ENCODE results near the gene IKZF2.

Gene IKZF2

GRCh38 chr2:212958757-212959295, 192.6 kb downstream of the IKZF2 start:
- Histone ChIP-seq H3K36me3 (ENCODE audit: control insufficient read depth, insufficient read depth, low read length) (no peaks in the 10 kb centered on the region), H3K9me3 (ENCODE audit: control insufficient read depth, low read length) (no peaks in the 10 kb centered on the region), H3K9ac (ENCODE audit: low read length) (no peak overlapping the region), H3K4me1 (ENCODE audit: control insufficient read depth, insufficient read depth, low read length) (no peaks in the 10 kb centered on the region), H3K27me3 (ENCODE audit: control insufficient read depth, insufficient read depth, low read length) (no peaks in the 10 kb centered on the region), H3K4me3 (ENCODE audit: low read length) (no peak overlapping the region)

- H3K4me3 ChIP-seq (ENCODE audit: low read length), result no peak overlapping the region
- no peaks in the 10 kb centered on the region for H3K27me3 ChIP-seq (ENCODE audit: control insufficient read depth, insufficient read depth, low read length)
- H3K4me1 ChIP-seq (ENCODE audit: control insufficient read depth, insufficient read depth, low read length), result no peaks in the 10 kb centered on the region
- no peaks in the 10 kb centered on the region for H3K9me3 ChIP-seq (ENCODE audit: control insufficient read depth, low read length)
- H3K9ac ChIP-seq (ENCODE audit: low read length), result no peak overlapping the region
- H3K36me3 ChIP-seq (ENCODE audit: control insufficient read depth, insufficient read depth, low read length), result no peaks in the 10 kb centered on the region
Observed at GRCh38 chr2:212958133-212958532, 193.3 kb downstream of the IKZF2 start.

GRCh38 chr2:212957624-212958023, 193.8 kb downstream of the IKZF2 start:
- no peaks in the 10 kb centered on the region for H3K36me3 ChIP-seq (ENCODE audit: control insufficient read depth, insufficient read depth, low read length)
- no peaks in the 10 kb centered on the region for H3K4me1 ChIP-seq (ENCODE audit: control insufficient read depth, insufficient read depth, low read length)
- no peak overlapping the region for H3K9ac ChIP-seq (ENCODE audit: low read length)
- no peaks in the 10 kb centered on the region for H3K9me3 ChIP-seq (ENCODE audit: control insufficient read depth, low read length)
- H3K27me3 ChIP-seq (ENCODE audit: control insufficient read depth, insufficient read depth, low read length), result no peaks in the 10 kb centered on the region
- H3K4me3 ChIP-seq (ENCODE audit: low read length), result no peak overlapping the region

GRCh38 chr2:212956665-212957607, 194.5 kb downstream of the IKZF2 start:
- H3K9me3 ChIP-seq (ENCODE audit: control insufficient read depth, low read length), result no peaks in the 10 kb centered on the region
- H3K4me3 ChIP-seq (ENCODE audit: low read length), result no peak overlapping the region
- H3K4me1 ChIP-seq (ENCODE audit: control insufficient read depth, insufficient read depth, low read length), result no peaks in the 10 kb centered on the region
- no peak overlapping the region for H3K9ac ChIP-seq (ENCODE audit: low read length)
- no peaks in the 10 kb centered on the region for H3K36me3 ChIP-seq (ENCODE audit: control insufficient read depth, insufficient read depth, low read length)
- no peaks in the 10 kb centered on the region for H3K27me3 ChIP-seq (ENCODE audit: control insufficient read depth, insufficient read depth, low read length)

- Histone ChIP-seq H3K36me3 (ENCODE audit: control insufficient read depth, insufficient read depth, low read length) (no peaks in the 10 kb centered on the region), H3K4me3 (ENCODE audit: low read length) (no peak overlapping the region), H3K4me1 (ENCODE audit: control insufficient read depth, insufficient read depth, low read length) (no peaks in the 10 kb centered on the region), H3K27me3 (ENCODE audit: control insufficient read depth, insufficient read depth, low read length) (no peaks in the 10 kb centered on the region), H3K9me3 (ENCODE audit: control insufficient read depth, low read length) (no peaks in the 10 kb centered on the region), H3K9ac (ENCODE audit: low read length) (no peak overlapping the region)
Observed at GRCh38 chr2:212953170-212953920, 198.1 kb downstream of the IKZF2 start.

DNA sequence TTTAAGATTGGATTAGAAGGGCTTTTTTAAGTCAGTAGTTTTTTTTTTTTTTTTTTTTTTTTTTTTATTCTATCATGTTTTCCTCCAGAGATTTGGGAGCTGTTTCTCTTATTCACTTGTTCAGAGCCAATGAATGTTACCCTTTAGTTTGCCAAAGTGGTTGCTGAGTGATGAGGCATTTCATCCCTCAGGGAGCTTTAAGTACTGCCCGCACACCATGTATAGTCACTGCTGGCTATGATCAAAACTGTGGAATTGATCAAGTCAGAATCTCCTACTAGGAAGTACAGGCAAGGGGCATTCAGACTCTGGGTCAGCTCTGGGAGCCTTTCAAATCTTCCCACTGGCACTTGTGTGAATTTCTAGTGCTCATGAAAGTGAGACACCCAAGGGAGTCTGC, 201.6 kb downstream of the IKZF2 start:
- Histone ChIP-seq H3K36me3 (ENCODE audit: control insufficient read depth, insufficient read depth, low read length) (no peaks in the 10 kb centered on the region), H3K9me3 (ENCODE audit: control insufficient read depth, low read length) (no peaks in the 10 kb centered on the region), H3K27me3 (ENCODE audit: control insufficient read depth, insufficient read depth, low read length) (no peaks in the 10 kb centered on the region), H3K4me1 (ENCODE audit: control insufficient read depth, insufficient read depth, low read length) (no peaks in the 10 kb centered on the region), H3K9ac (ENCODE audit: low read length) (no peak overlapping the region), H3K4me3 (ENCODE audit: low read length) (no peak overlapping the region)

Measured in mucosa of stomach (tissue), 1 donor.